Breast epithelium (tissue), 3 donors: Measurements from ENCODE around the gene PEG3.

Source experiments
- POLR2AphosphoS5 ChIP-seq, 3 donors: sonication (generic); formaldehyde crosslinking; IDR thresholded peaks; one replicate each; pipeline ENCODE4 v1.6.1; 2017; ENCODE audit warnings: antibody characterized with exemption in 3 of 3
- TF ChIP-seq, protein P1 (sequence below), 3 donors: fragments of 450-650 bp; IDR thresholded peaks; one replicate each; pipeline ENCODE4 v1.5.1; 2016 to 2017; ENCODE audit warnings: antibody characterized with exemption in 3 of 3, mild to moderate bottlenecking in 3 of 3, moderate library complexity in 3 of 3

GRCh38 chr19:56839652-56840450, 675 bp downstream of the PEG3 start:
- TF ChIP-seq, protein P1, sequence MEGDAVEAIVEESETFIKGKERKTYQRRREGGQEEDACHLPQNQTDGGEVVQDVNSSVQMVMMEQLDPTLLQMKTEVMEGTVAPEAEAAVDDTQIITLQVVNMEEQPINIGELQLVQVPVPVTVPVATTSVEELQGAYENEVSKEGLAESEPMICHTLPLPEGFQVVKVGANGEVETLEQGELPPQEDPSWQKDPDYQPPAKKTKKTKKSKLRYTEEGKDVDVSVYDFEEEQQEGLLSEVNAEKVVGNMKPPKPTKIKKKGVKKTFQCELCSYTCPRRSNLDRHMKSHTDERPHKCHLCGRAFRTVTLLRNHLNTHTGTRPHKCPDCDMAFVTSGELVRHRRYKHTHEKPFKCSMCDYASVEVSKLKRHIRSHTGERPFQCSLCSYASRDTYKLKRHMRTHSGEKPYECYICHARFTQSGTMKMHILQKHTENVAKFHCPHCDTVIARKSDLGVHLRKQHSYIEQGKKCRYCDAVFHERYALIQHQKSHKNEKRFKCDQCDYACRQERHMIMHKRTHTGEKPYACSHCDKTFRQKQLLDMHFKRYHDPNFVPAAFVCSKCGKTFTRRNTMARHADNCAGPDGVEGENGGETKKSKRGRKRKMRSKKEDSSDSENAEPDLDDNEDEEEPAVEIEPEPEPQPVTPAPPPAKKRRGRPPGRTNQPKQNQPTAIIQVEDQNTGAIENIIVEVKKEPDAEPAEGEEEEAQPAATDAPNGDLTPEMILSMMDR (IDR thresholded peaks at IDR 0.05) = no peak
- TF ChIP-seq POLR2AphosphoS5 (IDR thresholded peaks at IDR 0.05) = peak in 1 of 3 donors; percentile 46
